GM12874 (cell line): ENCODE results near the gene ANTXR1.

Source experiments
- TF ChIP-seq, protein P1 (sequence below): IDR thresholded peaks from 2 replicates; pipeline ENCODE4 v1.5.1; 2011; ENCODE audit warnings: low read depth, mild to moderate bottlenecking, control low read depth, low read length, moderate library complexity; ENCODE audit not compliant: insufficient read depth

The ANTXR1 gene

GRCh38 chr2:69269330-69269729 lies 256.4 kb downstream of the ANTXR1 start:
- TF ChIP-seq, protein P1, sequence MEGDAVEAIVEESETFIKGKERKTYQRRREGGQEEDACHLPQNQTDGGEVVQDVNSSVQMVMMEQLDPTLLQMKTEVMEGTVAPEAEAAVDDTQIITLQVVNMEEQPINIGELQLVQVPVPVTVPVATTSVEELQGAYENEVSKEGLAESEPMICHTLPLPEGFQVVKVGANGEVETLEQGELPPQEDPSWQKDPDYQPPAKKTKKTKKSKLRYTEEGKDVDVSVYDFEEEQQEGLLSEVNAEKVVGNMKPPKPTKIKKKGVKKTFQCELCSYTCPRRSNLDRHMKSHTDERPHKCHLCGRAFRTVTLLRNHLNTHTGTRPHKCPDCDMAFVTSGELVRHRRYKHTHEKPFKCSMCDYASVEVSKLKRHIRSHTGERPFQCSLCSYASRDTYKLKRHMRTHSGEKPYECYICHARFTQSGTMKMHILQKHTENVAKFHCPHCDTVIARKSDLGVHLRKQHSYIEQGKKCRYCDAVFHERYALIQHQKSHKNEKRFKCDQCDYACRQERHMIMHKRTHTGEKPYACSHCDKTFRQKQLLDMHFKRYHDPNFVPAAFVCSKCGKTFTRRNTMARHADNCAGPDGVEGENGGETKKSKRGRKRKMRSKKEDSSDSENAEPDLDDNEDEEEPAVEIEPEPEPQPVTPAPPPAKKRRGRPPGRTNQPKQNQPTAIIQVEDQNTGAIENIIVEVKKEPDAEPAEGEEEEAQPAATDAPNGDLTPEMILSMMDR: no peak

- TF ChIP-seq, protein P1: no peak
Measured at GRCh38 chr2:69271831-69272257, 258.9 kb downstream of the ANTXR1 start.

DNA sequence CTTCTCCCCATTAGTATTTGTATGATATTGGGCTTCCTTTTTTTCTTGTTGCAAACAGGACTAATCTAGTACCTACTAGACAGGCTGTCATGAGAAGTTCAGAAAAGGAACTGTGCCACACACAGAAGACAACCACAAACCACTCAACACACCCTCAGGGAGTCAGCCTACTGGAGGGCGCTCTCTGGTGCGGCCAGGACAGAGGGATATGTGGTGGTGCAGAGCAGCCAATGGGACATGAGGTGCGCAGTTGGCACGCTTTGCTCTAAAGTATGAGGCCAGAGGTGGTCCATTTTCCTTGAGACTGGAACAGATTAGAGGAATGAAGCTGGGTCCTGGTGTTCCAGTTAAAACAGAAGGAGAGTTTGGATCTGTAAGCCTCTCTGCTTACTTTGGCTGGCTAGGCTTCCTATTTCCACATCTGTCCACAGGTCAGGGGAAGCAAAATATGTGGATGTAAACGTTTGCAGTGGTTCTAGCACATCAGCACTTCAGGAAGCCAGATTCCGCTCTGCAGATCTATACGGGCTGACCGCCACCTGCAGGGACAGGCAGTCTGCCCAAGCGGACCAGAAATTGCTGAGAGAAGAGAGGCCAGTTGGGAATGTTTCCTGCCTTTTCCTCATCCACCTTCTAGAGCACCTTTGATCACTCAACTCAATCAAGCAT lies 260.0 kb downstream of the ANTXR1 start:
- TF ChIP-seq, protein P1: no peak

DNA sequence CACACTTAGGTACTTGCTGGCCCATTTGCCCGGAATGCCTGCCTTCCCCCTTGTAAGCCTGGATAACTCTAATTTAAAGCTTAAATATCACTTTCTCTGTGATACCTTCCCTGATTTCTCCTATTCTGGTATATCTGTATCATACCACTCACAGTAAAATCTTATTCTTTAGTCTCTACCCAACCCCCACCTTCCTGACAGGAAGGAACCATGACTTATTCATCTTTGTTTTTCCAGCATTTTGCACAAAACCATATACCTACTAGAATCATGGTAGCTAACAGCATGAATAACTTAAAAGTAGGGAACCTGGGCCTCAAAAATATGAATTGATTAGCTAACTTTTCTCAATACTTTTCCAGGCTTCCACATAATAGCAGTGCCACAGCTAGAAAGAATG lies 262.5 kb downstream of the ANTXR1 start:
- TF ChIP-seq, protein P1: no peak

- TF ChIP-seq, protein P1: no peak
Measured at GRCh38 chr2:69278366-69278765, 265.4 kb downstream of the ANTXR1 start.

GRCh38 chr2:69279211-69279610 lies 266.2 kb downstream of the ANTXR1 start:
- TF ChIP-seq, protein P1: no peak

DNA sequence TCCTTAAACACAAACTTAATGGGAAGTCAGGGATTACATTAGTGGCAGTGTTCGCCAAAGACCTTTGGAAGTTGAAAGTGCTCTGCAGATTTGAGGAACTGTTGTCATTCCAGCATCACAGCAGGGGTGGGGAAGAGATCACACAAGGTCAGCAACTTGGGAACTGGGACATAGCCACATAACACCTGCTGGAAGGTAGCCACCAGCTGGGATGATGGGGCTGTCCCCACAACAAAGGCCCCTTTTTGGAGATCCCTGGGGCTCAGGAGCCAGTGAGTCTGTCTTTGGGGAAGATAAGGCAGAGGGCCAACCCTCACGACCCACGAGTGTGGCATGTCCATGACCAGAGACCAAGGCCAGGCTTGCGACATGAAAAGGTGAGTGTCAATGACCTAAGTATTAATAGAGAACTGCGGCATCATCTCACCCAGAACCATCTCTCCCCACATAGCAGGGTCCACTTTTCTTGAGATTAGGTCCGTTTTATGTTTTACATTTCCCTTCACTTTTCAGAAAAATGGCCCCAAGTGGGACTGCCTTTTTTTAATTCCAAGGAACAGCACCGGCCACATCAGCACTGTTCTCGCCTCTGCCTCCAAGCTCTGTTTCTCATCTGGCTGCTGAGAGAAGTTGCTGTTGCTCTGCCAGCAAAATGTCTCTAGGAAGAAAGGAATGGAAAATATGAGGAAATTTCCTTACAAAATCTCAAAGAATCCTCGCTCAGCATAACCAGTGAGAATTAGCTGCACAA lies 267.1 kb downstream of the ANTXR1 start:
- TF ChIP-seq, protein P1: no peak
